Measurements from ENCODE around the gene MUC12.

Gene MUC12

GRCh38 chr7:100951172-100951571, 18.2 kb upstream of the MUC12 start:
- TF ChIP-seq CTCF (conservative IDR thresholded peaks at IDR 0.05): no peak
- no peak overlapping the region for H3K27ac ChIP-seq

GRCh38 chr7:100951888-100952560, 17.3 kb upstream of the MUC12 start:
- H3K27ac ChIP-seq: no peak overlapping the region
- TF ChIP-seq CTCF (conservative IDR thresholded peaks at IDR 0.05): no peak

GRCh38 chr7:100952641-100953040, 16.7 kb upstream of the MUC12 start:
- no peak overlapping the region for H3K27ac ChIP-seq
- no peak for TF ChIP-seq CTCF (conservative IDR thresholded peaks at IDR 0.05)

GRCh38 chr7:100957832-100958421, 11.4 kb upstream of the MUC12 start:
- no peak for TF ChIP-seq CTCF (conservative IDR thresholded peaks at IDR 0.05)
- H3K27ac ChIP-seq: no peak overlapping the region

GRCh38 chr7:100959894-100960293, 9.5 kb upstream of the MUC12 start:
- TF ChIP-seq CTCF (conservative IDR thresholded peaks at IDR 0.05): no peak
- no peak overlapping the region for H3K27ac ChIP-seq

- no peak overlapping the region for H3K27ac ChIP-seq
- no peak for TF ChIP-seq CTCF (conservative IDR thresholded peaks at IDR 0.05)
Measured at GRCh38 chr7:100962537-100962936, 6.8 kb upstream of the MUC12 start.

- TF ChIP-seq CTCF (conservative IDR thresholded peaks at IDR 0.05): no peak
- no peak overlapping the region for H3K27ac ChIP-seq
Measured at GRCh38 chr7:100963386-100963785, 6.0 kb upstream of the MUC12 start.

All from VCaP (cell line).